H9 (cell line): ENCODE data around the gene SLC8B1. TPM values are rescaled to one million over a fixed set of nuclear protein-coding genes. Genes with fewer than 3 reads are reported as not detected.
A peak's percentile ranks its signal among the peaks of the same experiment; 100 is the strongest.

ENCODE experiments used
- DNase-seq: peaks from one replicate; pipeline ENCODE4 v3.0.0-alpha.2; 2017
- H2AFZ ChIP-seq: one replicate; pipeline ENCODE4 v1.6.1; 2013; ENCODE audit warnings: mild to moderate bottlenecking, low read length, control low read depth, moderate library complexity
- H2AK5ac ChIP-seq: 2 replicates; pipeline ENCODE4 v1.6.1; 2013; ENCODE audit warnings: low read length, control low read depth, mixed read lengths; ENCODE audit not compliant: insufficient read length
- H2BK120ac ChIP-seq: one replicate; pipeline ENCODE4 v1.6.1; 2013; ENCODE audit warnings: low read depth, mild to moderate bottlenecking, low read length, control low read depth, inconsistent platforms; ENCODE audit not compliant: poor library complexity, severe bottlenecking
- H2BK12ac ChIP-seq: 2 replicates; pipeline ENCODE4 v1.6.1; 2013; ENCODE audit warnings: low read length, control low read depth, mixed read lengths, low read depth; ENCODE audit not compliant: insufficient read length
- H2BK15ac ChIP-seq: 2 replicates; pipeline ENCODE4 v1.6.1; 2013; ENCODE audit warnings: low read depth, low read length, control low read depth
- H2BK20ac ChIP-seq: one replicate; pipeline ENCODE4 v1.6.1; 2013; ENCODE audit warnings: low read depth, mild to moderate bottlenecking, low read length, control low read depth, inconsistent platforms; ENCODE audit not compliant: poor library complexity, severe bottlenecking
- H2BK5ac ChIP-seq: 2 replicates; pipeline ENCODE4 v1.6.1; 2013; ENCODE audit warnings: low read length, control low read depth, mixed read lengths; ENCODE audit not compliant: insufficient read length
- H3K14ac ChIP-seq: 2 replicates; pipeline ENCODE4 v1.6.1; 2013; ENCODE audit warnings: low read length, control low read depth; ENCODE audit not compliant: insufficient read depth
- H3K18ac ChIP-seq: 2 replicates; pipeline ENCODE4 v1.6.1; 2013; ENCODE audit warnings: low read depth, mild to moderate bottlenecking, mixed read lengths, low read length, control low read depth; ENCODE audit not compliant: insufficient read length
- H3K23ac ChIP-seq: 2 replicates; pipeline ENCODE4 v1.6.1; 2013; ENCODE audit warnings: low read length, control low read depth, mixed read lengths, low read depth; ENCODE audit not compliant: insufficient read length
- H3K23me2 ChIP-seq: 2 replicates; pipeline ENCODE4 v1.6.1; 2013; ENCODE audit warnings: low read depth, mild to moderate bottlenecking, mixed read lengths, low read length, control low read depth; ENCODE audit not compliant: insufficient read length, poor library complexity, severe bottlenecking
- H3K27ac ChIP-seq: 2 replicates; pipeline ENCODE4 v1.5.1; 2013; ENCODE audit warnings: low read length, control low read depth, mixed read lengths, low read depth; ENCODE audit not compliant: insufficient read length
- H3K27me3 ChIP-seq: 2 replicates; pipeline ENCODE4 v1.6.1; 2013; ENCODE audit warnings: low read length, control low read depth, inconsistent platforms; ENCODE audit not compliant: insufficient read depth
- H3K4ac ChIP-seq: 2 replicates; pipeline ENCODE4 v1.6.1; 2013; ENCODE audit warnings: low read depth, mild to moderate bottlenecking, control low read depth, inconsistent platforms, low read length, moderate library complexity
- H3K4me1 ChIP-seq: 2 replicates; pipeline ENCODE4 v1.6.1; 2013; ENCODE audit warnings: low read length, control low read depth, inconsistent platforms; ENCODE audit not compliant: insufficient read depth
- H3K4me2 ChIP-seq: 2 replicates; pipeline ENCODE4 v1.6.1; 2013; ENCODE audit warnings: low read length, control low read depth, mixed read lengths; ENCODE audit not compliant: insufficient read length, insufficient read depth
- H3K56ac ChIP-seq: 2 replicates; pipeline ENCODE4 v1.6.1; 2013; ENCODE audit warnings: low read depth, mild to moderate bottlenecking, mixed read lengths, low read length, control low read depth; ENCODE audit not compliant: insufficient read length
- H3K79me1 ChIP-seq: 2 replicates; pipeline ENCODE4 v1.6.1; 2013; ENCODE audit warnings: low read depth, mild to moderate bottlenecking, moderate library complexity, low read length, control low read depth, inconsistent platforms; ENCODE audit not compliant: insufficient read depth, poor library complexity, severe bottlenecking
- H3K79me2 ChIP-seq: 2 replicates; pipeline ENCODE4 v1.6.1; 2013; ENCODE audit warnings: low read length, control low read depth, inconsistent platforms; ENCODE audit not compliant: insufficient read depth
- H3K9ac ChIP-seq: 2 replicates; pipeline ENCODE4 v1.6.1; 2013; ENCODE audit warnings: low read length, control low read depth, mixed read lengths; ENCODE audit not compliant: insufficient read length; ENCODE audit errors: extremely low read depth
- H3K9me3 ChIP-seq: one replicate; pipeline ENCODE4 v1.6.1; 2013; ENCODE audit warnings: low read depth, low read length, inconsistent platforms; ENCODE audit not compliant: control insufficient read depth
- H3T11ph ChIP-seq: one replicate; pipeline ENCODE4 v1.6.1; 2013; ENCODE audit warnings: mild to moderate bottlenecking, low read length, control low read depth, inconsistent platforms
- H4K20me1 ChIP-seq: one replicate; pipeline ENCODE4 v1.6.1; 2013; ENCODE audit not compliant: control insufficient read depth, insufficient read length, insufficient read depth
- H4K5ac ChIP-seq: 2 replicates; pipeline ENCODE4 v1.6.1; 2013; ENCODE audit warnings: low read depth, mild to moderate bottlenecking, mixed read lengths, low read length, control low read depth; ENCODE audit not compliant: insufficient read length
- H4K8ac ChIP-seq: replicated peaks from 2 replicates; pipeline ENCODE4 v1.6.1; 2013; ENCODE audit warnings: low read length, control low read depth, mixed read lengths, low read depth; ENCODE audit not compliant: insufficient read length
- H4K91ac ChIP-seq: 2 replicates; pipeline ENCODE4 v1.6.1; 2013; ENCODE audit warnings: low read depth, mild to moderate bottlenecking, moderate library complexity, mixed read lengths, low read length, control low read depth; ENCODE audit not compliant: insufficient read length
- H3K27ac Mint-ChIP-seq, 3 experiments: 2 replicates in 2 of 3; 3 replicates in 1 of 3; pipeline ENCODE4 v1.8.0; 2020 to 2021; ENCODE audit warnings: mixed read lengths in 3 of 3, mild to moderate bottlenecking in 1 of 3, moderate library complexity in 1 of 3
- H3K27me3 Mint-ChIP-seq: 2 replicates; pipeline ENCODE4 v1.8.0; 2021; ENCODE audit warnings: low read depth, mild to moderate bottlenecking, moderate library complexity, mixed read lengths
- H3K36me3 Mint-ChIP-seq, 3 experiments: 2 replicates in 2 of 3; 3 replicates in 1 of 3; pipeline ENCODE4 v1.8.0; 2020 to 2021; ENCODE audit warnings: low read depth in 3 of 3, mixed read lengths in 3 of 3; ENCODE audit not compliant: insufficient read depth in 1 of 3
- H3K4me1 Mint-ChIP-seq, 2 experiments: 2 replicates each; pipeline ENCODE4 v1.8.0; 2020; ENCODE audit warnings: mixed read lengths in 2 of 2
- H3K4me3 Mint-ChIP-seq, 2 experiments: 2 replicates in 1 of 2; 3 replicates in 1 of 2; pipeline ENCODE4 v1.8.0; 2020 to 2021; ENCODE audit warnings: mild to moderate bottlenecking in 2 of 2, mixed read lengths in 2 of 2, moderate library complexity in 1 of 2
- H3K9me3 Mint-ChIP-seq, 2 experiments: 2 replicates in 1 of 2; 3 replicates in 1 of 2; pipeline ENCODE4 v1.8.0; 2020; ENCODE audit warnings: mild to moderate bottlenecking in 2 of 2, mixed read lengths in 2 of 2, moderate library complexity in 1 of 2
- CTCF ChIP-seq: fragments of 200-600 bp; sonication (generic); conservative IDR thresholded peaks from 3 replicates; pipeline ENCODE4 v1.8.0; 2021; ENCODE audit warnings: antibody characterized with exemption, mild to moderate bottlenecking
- WGBS: extraction: QIAGEN DNeasy Blood & Tissue Kit; methylation state at CpG from one replicate; pipeline ENCODE4 v1.1.7; 2013; ENCODE audit warnings: missing lambda C conversion rate, low lambda C conversion rate, mixed read lengths; ENCODE audit not compliant: insufficient read length; ENCODE audit errors: extremely low coverage; 5-methylcytosine and 5-hydroxymethylcytosine counted together
- total RNA-seq: library from RNA; stranded (reverse); gene quantifications from 2 replicates; pipeline ENCODE4 v1.2.1, GENCODE V29; 2021

Gene SLC8B1
- total RNA-seq, 1 experiment from 2014 or later = 10.4 TPM

GRCh38 chr12:113298861-113299545 lies 35.9 kb downstream of the SLC8B1 start:
- Histone ChIP-seq H2BK5ac (no peak overlapping the region), H3K79me1 (no peaks in the 10 kb centered on the region), H3K4ac (no peak overlapping the region), H3K4me2 (no peak overlapping the region), H4K20me1 (no peaks in the 10 kb centered on the region), H3K14ac (no peak overlapping the region), H2AFZ (no peak overlapping the region), H4K8ac (no peak overlapping the region), H3K27ac (no peak overlapping the region), H3K56ac (no peak overlapping the region), H3K23me2 (no peaks in the 10 kb centered on the region), H4K91ac (no peak overlapping the region), H2BK120ac (no peak overlapping the region), H2BK12ac (no peak overlapping the region), H3K4me1 (no peaks in the 10 kb centered on the region; the same call in 1 of the 2 replicates), H2AK5ac (no peak overlapping the region), H3K79me2 (no peaks in the 10 kb centered on the region), H3K27me3 (no peaks in the 10 kb centered on the region), H3K18ac (peak overlapping the region; percentile 36), H3T11ph (no peak overlapping the region), H3K9me3 (no peaks in the 10 kb centered on the region), H4K5ac (no peak overlapping the region), H2BK15ac (no peak overlapping the region), H3K9ac (no peak overlapping the region), H2BK20ac (no peak overlapping the region), H3K23ac (no peak overlapping the region)
- Mint-ChIP-seq H3K27ac (peak overlapping the region in 1 of 3 experiments; percentile 95; a peak in 2 of 7 replicates), H3K27me3 (no peaks in the 10 kb centered on the region; the same call in 1 of the 2 replicates), H3K36me3 (peaks cover 8 to 16% (median 12%) of the 10 kb centered on the region in 3 experiments; a peak in 6 of 7 replicates), H3K4me3 (no peak overlapping the region), H3K4me1 (peaks cover 25 to 31% of the 10 kb centered on the region in 2 experiments), H3K9me3 (no peaks in the 10 kb centered on the region)
- no peak for DNase-seq
- WGBS = no CpG with 5 or more reads among the region's 20 CpGs
- TF ChIP-seq CTCF = no peak
